Loucy (cell line): ENCODE results near the gene CEP152.

Experiments used
- H2AFZ ChIP-seq: fragments of 200-600 bp; sonication (generic); 2 replicates; pipeline ENCODE4 v1.6.0; 2016; ENCODE audit warnings: antibody characterized with exemption, mild to moderate bottlenecking, low read length, moderate library complexity
- H3F3A ChIP-seq: fragments of 200-600 bp; 2 replicates; pipeline ENCODE4 v1.6.0; 2016; ENCODE audit warnings: antibody characterized with exemption, low read depth, mild to moderate bottlenecking
- H3K27me3 ChIP-seq: fragments of 200-600 bp; sonication (generic); 2 replicates; pipeline ENCODE4 v1.6.1; 2014; ENCODE audit warnings: low read length, mild to moderate bottlenecking; ENCODE audit not compliant: insufficient read depth, poor library complexity, severe bottlenecking
- H3K36me3 ChIP-seq: fragments of 200-600 bp; sonication (generic); 2 replicates; pipeline ENCODE4 v1.6.1; 2016; ENCODE audit warnings: low read length; ENCODE audit not compliant: insufficient read depth
- H3K4me1 ChIP-seq: fragments of 200-600 bp; sonication (generic); 2 replicates; pipeline ENCODE4 v1.5.1; 2014; ENCODE audit warnings: low read length, mild to moderate bottlenecking; ENCODE audit not compliant: insufficient read depth, poor library complexity, severe bottlenecking
- H3K4me2 ChIP-seq: fragments of 200-600 bp; sonication (generic); 2 replicates; pipeline ENCODE4 v1.6.0; 2014; ENCODE audit warnings: antibody characterized with exemption, low read length, low read depth, mild to moderate bottlenecking; ENCODE audit not compliant: poor library complexity, severe bottlenecking
- H3K4me3 ChIP-seq: fragments of 200-600 bp; sonication (generic); 2 replicates; pipeline ENCODE4 v1.5.1; 2014; ENCODE audit warnings: low read length, mild to moderate bottlenecking, mixed read lengths; ENCODE audit not compliant: poor library complexity, severe bottlenecking
- H3K79me2 ChIP-seq: fragments of 200-600 bp; sonication (generic); 2 replicates; pipeline ENCODE4 v1.6.1; 2014; ENCODE audit warnings: low read length; ENCODE audit not compliant: insufficient read depth
- H3K9ac ChIP-seq: fragments of 200-600 bp; sonication (generic); 2 replicates; pipeline ENCODE4 v1.6.0; 2014; ENCODE audit warnings: mild to moderate bottlenecking, low read depth, low read length, moderate library complexity; ENCODE audit not compliant: poor library complexity, severe bottlenecking
- H3K9me2 ChIP-seq: fragments of 200-600 bp; sonication (generic); replicated peaks from 2 replicates; pipeline ENCODE4 v1.6.1; 2016; ENCODE audit warnings: low read depth, low read length, mixed read lengths
- H3K9me3 ChIP-seq: fragments of 200-600 bp; sonication (generic); 2 replicates; pipeline ENCODE4 v1.6.1; 2014; ENCODE audit warnings: mild to moderate bottlenecking, antibody characterized with exemption, low read length, low read depth; ENCODE audit not compliant: insufficient read depth
- H4K20me1 ChIP-seq: fragments of 200-600 bp; sonication (generic); 2 replicates; pipeline ENCODE4 v1.6.0; 2014; ENCODE audit warnings: antibody characterized with exemption, low read length, mild to moderate bottlenecking; ENCODE audit not compliant: insufficient read depth, poor library complexity, severe bottlenecking
- EZH2phosphoT487 ChIP-seq: fragments of 200-600 bp; IDR thresholded peaks from 2 replicates; pipeline ENCODE4 v1.6.1; 2018; ENCODE audit warnings: antibody characterized with exemption, mild to moderate bottlenecking, moderate library complexity, borderline replicate concordance
- TF ChIP-seq, protein P1 (sequence below): fragments of 200-600 bp; sonication (generic); conservative IDR thresholded peaks from 2 replicates; pipeline ENCODE4 v1.5.1; 2014; ENCODE audit warnings: mild to moderate bottlenecking, antibody characterized with exemption, low read length

CEP152 gene

DNA sequence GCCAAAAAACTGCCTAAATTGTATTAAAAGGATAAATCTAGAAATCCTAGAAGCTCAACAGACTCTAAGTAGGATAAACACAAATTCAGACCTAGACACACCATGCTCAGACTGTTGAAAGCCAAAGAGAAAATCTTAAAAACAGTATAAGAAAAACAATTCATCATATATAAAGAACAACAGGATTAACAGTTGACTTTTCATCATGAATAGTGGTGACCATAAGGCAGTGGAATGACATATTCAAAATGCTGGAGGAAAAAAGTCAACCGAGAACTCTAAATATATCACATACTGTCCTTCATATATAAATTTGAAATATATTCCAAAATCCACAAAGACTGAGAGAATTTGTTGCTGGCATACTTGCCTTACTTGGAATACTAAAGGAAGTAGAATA, 77.3 kb downstream of the CEP152 start:
- Histone ChIP-seq H3K27me3 (no peaks in the 10 kb centered on the region), H3K4me2 (no peak overlapping the region), H3K4me1 (no peaks in the 10 kb centered on the region), H3K9me2 (no peaks in the 10 kb centered on the region), H3K9me3 (peaks cover 5% of the 10 kb centered on the region; the same call in 1 of the 2 replicates), H3K36me3 (peaks cover 17% of the 10 kb centered on the region; the same call in 1 of the 2 replicates), H3F3A (no peaks in the 10 kb centered on the region), H3K79me2 (no peaks in the 10 kb centered on the region), H4K20me1 (no peaks in the 10 kb centered on the region), H2AFZ (no peak overlapping the region), H3K9ac (no peak overlapping the region), H3K4me3 (no peak overlapping the region)
- TF ChIP-seq, protein P1, sequence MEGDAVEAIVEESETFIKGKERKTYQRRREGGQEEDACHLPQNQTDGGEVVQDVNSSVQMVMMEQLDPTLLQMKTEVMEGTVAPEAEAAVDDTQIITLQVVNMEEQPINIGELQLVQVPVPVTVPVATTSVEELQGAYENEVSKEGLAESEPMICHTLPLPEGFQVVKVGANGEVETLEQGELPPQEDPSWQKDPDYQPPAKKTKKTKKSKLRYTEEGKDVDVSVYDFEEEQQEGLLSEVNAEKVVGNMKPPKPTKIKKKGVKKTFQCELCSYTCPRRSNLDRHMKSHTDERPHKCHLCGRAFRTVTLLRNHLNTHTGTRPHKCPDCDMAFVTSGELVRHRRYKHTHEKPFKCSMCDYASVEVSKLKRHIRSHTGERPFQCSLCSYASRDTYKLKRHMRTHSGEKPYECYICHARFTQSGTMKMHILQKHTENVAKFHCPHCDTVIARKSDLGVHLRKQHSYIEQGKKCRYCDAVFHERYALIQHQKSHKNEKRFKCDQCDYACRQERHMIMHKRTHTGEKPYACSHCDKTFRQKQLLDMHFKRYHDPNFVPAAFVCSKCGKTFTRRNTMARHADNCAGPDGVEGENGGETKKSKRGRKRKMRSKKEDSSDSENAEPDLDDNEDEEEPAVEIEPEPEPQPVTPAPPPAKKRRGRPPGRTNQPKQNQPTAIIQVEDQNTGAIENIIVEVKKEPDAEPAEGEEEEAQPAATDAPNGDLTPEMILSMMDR: no peak
- TF ChIP-seq EZH2phosphoT487: no peak

DNA sequence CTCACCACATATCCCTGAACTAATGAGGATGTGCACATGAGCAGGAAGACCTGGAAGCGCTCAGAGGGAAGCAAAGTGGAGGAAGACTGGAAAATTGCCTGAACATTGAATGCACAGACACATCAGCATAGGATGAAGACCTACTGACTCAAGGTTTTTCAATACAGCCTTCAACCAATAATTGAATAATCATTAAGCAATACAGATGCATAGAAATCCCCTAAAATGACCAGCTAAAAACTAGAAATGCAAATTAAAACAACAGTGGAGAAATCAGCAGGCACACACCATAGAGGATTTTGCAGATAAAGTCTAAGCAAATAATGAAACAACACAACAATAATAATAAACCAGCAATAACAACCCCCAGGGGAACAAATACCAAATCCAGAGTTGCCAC, 80.4 kb downstream of the CEP152 start:
- Histone ChIP-seq H3K27me3 (no peaks in the 10 kb centered on the region), H3F3A (no peaks in the 10 kb centered on the region), H3K4me1 (no peaks in the 10 kb centered on the region), H3K36me3 (peaks cover 6% of the 10 kb centered on the region; the same call in 1 of the 2 replicates), H3K9me2 (no peaks in the 10 kb centered on the region), H3K9me3 (peaks cover 5% of the 10 kb centered on the region; the same call in 1 of the 2 replicates), H3K4me2 (no peak overlapping the region), H2AFZ (no peak overlapping the region), H4K20me1 (no peaks in the 10 kb centered on the region), H3K79me2 (no peaks in the 10 kb centered on the region), H3K4me3 (no peak overlapping the region), H3K9ac (no peak overlapping the region)
- no peak for TF ChIP-seq EZH2phosphoT487
- TF ChIP-seq, protein P1: no peak

- Histone ChIP-seq H3F3A (no peaks in the 10 kb centered on the region), H3K27me3 (no peaks in the 10 kb centered on the region), H3K4me3 (no peak overlapping the region), H3K9me3 (no peaks in the 10 kb centered on the region), H2AFZ (no peak overlapping the region), H3K36me3 (peaks cover 4% of the 10 kb centered on the region; the same call in 1 of the 2 replicates), H3K4me1 (no peaks in the 10 kb centered on the region), H3K79me2 (no peaks in the 10 kb centered on the region), H4K20me1 (no peaks in the 10 kb centered on the region), H3K9ac (no peak overlapping the region), H3K9me2 (no peaks in the 10 kb centered on the region), H3K4me2 (no peak overlapping the region)
- TF ChIP-seq, protein P1: no peak
- no peak for TF ChIP-seq EZH2phosphoT487
Measured at GRCh38 chr15:48723969-48724368, 86.9 kb downstream of the CEP152 start.
